COLO668 (cell line): Measurements from ENCODE around the gene MXRA5.
"Not testable (repeated sequence)": the region's sequence is repeated elsewhere in the genome, so short reads cannot be mapped to it uniquely, and the experiment has no call there.

Source experiments
- DNase-seq: peaks from one replicate; lab custom pipeline; 2025; ENCODE audit not compliant: unreplicated experiment; lab: John Stamatoyannopoulos, UW

Gene MXRA5

GRCh38 chrX:3326681-3327080, 19.8 kb downstream of the MXRA5 start:
- no peak for DNase-seq

GRCh38 chrX:3320471-3321046, 25.9 kb downstream of the MXRA5 start:
- no peak for DNase-seq

GRCh38 chrX:3317191-3317718, 29.2 kb downstream of the MXRA5 start:
- DNase-seq, result no peak

- no peak for DNase-seq
These were observed 34.3 kb downstream of the MXRA5 start for GRCh38 chrX:3312109-3312508.

- DNase-seq, result no peak
These were observed 38.6 kb downstream of the MXRA5 start for GRCh38 chrX:3307881-3308280.

GRCh38 chrX:3299636-3300035, 46.8 kb downstream of the MXRA5 start:
- no peak for DNase-seq

- no peak for DNase-seq
These were observed 50.7 kb downstream of the MXRA5 start for GRCh38 chrX:3295731-3296130.

- DNase-seq, result no peak
These were observed 53.2 kb downstream of the MXRA5 start for GRCh38 chrX:3293251-3293650.

- DNase-seq, result no peak
These were observed 55.9 kb downstream of the MXRA5 start for GRCh38 chrX:3290561-3290960.

GRCh38 chrX:3286196-3286945, 60.1 kb downstream of the MXRA5 start:
- DNase-seq, result no peak

GRCh38 chrX:3280706-3281105, 65.7 kb downstream of the MXRA5 start:
- DNase-seq, result no peak

- DNase-seq, result not testable (repeated sequence)
These were observed 72.8 kb downstream of the MXRA5 start for GRCh38 chrX:3273668-3274067.

- DNase-seq, result no peak
These were observed 74.6 kb downstream of the MXRA5 start for GRCh38 chrX:3271834-3272186.

- DNase-seq, result no peak
These were observed 75.1 kb downstream of the MXRA5 start for GRCh38 chrX:3271183-3271833.

GRCh38 chrX:3268829-3269228, 77.6 kb downstream of the MXRA5 start:
- no peak for DNase-seq

GRCh38 chrX:3263681-3264126, 82.7 kb downstream of the MXRA5 start:
- no peak for DNase-seq

- DNase-seq, result no peak
These were observed 83.6 kb downstream of the MXRA5 start for GRCh38 chrX:3262901-3263300.
